Sigmoid colon (tissue), 7 donors: Measurements from ENCODE around the gene SLC38A2. TPM values are rescaled to one million over a fixed set of nuclear protein-coding genes. Genes with fewer than 3 reads are reported as not detected.

Experiments used
- DNase-seq: peaks from one replicate; pipeline ENCODE4 v3.0.0-alpha.2; 2019
- H3K27ac ChIP-seq, 4 donors: fragments of 200-600 bp; sonication (generic); one replicate each; pipeline ENCODE4 v1.5.1; 2016 to 2019; ENCODE audit warnings: mild to moderate bottlenecking in 1 of 4
- H3K27me3 ChIP-seq, 3 donors: fragments of 200-600 bp; sonication (generic); one replicate each; pipeline ENCODE4 v1.5.1; 2019; ENCODE audit warnings: mild to moderate bottlenecking in 1 of 3
- H3K36me3 ChIP-seq, 4 donors: fragments of 200-600 bp; sonication (generic); one replicate each; pipeline ENCODE4 v1.5.1; 2016 to 2019
- H3K4me1 ChIP-seq, 4 donors: fragments of 200-600 bp; sonication (generic); one replicate each; pipeline ENCODE4 v1.5.1; 2017 to 2019
- H3K4me3 ChIP-seq, 4 donors: fragments of 200-600 bp; sonication (generic); one replicate each; pipeline ENCODE4 v1.5.1; 2017 to 2019; ENCODE audit warnings: mild to moderate bottlenecking in 2 of 4, moderate library complexity in 1 of 4
- H3K9me3 ChIP-seq, 4 donors: fragments of 200-600 bp in 3 of 4; sonication (generic) in 3 of 4; one replicate each; pipeline versions ENCODE4 v1.5.1 to v1.6.1; 2013 to 2019
- CTCF ChIP-seq, 4 experiments: fragments of 450-650 bp in 3 of 4; fragments of 200-600 bp in 1 of 4; IDR thresholded peaks; one replicate each; pipeline ENCODE4 v1.5.1; 2016 to 2019; ENCODE audit warnings: antibody characterized with exemption in 4 of 4, mild to moderate bottlenecking in 3 of 4, moderate library complexity in 2 of 4
- EP300 ChIP-seq, 4 donors: sonication (generic); formaldehyde crosslinking; IDR thresholded peaks; one replicate each; pipeline ENCODE4 v1.6.1; 2017; ENCODE audit warnings: antibody characterized with exemption in 4 of 4
- POLR2A ChIP-seq, 2 donors: fragments of 450-650 bp; IDR thresholded peaks; one replicate each; pipeline ENCODE4 v1.6.1; 2016; ENCODE audit warnings: antibody characterized with exemption in 2 of 2, mild to moderate bottlenecking in 2 of 2, moderate library complexity in 2 of 2
- POLR2AphosphoS5 ChIP-seq, 4 donors: sonication (generic); formaldehyde crosslinking; IDR thresholded peaks; one replicate each; pipeline ENCODE4 v1.6.1; 2017; ENCODE audit warnings: antibody characterized with exemption in 4 of 4
- whole genome bisulfite sequencing, 2 donors: extraction: QIAGEN DNeasy Blood & Tissue Kit; methylation state at CpG; one replicate each; pipeline ENCODE4 v1.1.7; 2013; 5-methylcytosine and 5-hydroxymethylcytosine counted together
- intact Hi-C: fragments of 100-400 bp; cut with DNase I; formaldehyde crosslinking; loops from one replicate; pipeline ENCODE4 v1.15.1; 2023
- polyA plus RNA-seq, 3 donors: library from polyadenylated mRNA; stranded (reverse); fragments of 200-250 nt; gene quantifications; one replicate each; pipeline ENCODE4 v1.2.3, GENCODE V29; 2013
- total RNA-seq, 4 donors: library from RNA; depleted of rRNA; stranded (reverse); fragments of >200 nt; gene quantifications; one replicate each; pipeline ENCODE4 v1.1.0, GENCODE V29; 2016
- donor health status: healthy with polysubstance abuse.
- donor health status: Bipolar disorder and iron deficiency.
- donor health status: healthy.

The SLC38A2 gene
- total and polyA plus RNA-seq, 7 donors = 17.6 to 299 (median 234) TPM

DNA sequence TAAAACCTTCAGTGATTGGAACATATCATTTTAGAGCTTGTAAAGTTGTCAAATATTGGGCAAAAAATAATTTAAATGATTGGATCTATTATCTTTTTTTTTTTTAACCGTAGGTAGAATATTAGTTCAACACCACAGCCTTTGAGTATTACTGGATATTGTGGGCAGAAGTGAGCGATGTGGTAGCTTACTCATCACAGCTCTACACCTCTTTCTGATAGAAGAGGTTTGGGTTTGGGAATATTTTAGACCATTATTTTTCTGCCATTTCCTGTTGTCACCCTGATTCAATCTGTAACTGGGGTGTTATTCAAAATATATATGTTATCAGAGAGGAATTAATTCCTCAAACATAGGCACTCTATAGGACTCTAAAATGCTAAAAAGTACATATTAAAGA is 34.8 kb upstream of the SLC38A2 start:
- no peak overlapping the region for H3K27ac ChIP-seq
- peaks cover 0 to 35% (median 27%) of the 10 kb centered on the region in 4 donors for H3K4me1 ChIP-seq
- H3K4me3 ChIP-seq = no peak overlapping the region
- H3K9me3 ChIP-seq = no peaks in the 10 kb centered on the region
- WGBS, 2 donors = 90 to 91% methylated on average over 2 of the region's 2 CpGs
- no peaks in the 10 kb centered on the region for H3K36me3 ChIP-seq
- intact Hi-C loops = loop anchor here (5.0 kb wide), 1 partner anchor 55 kb away; no protein-coding TSS in a partner anchor
- no peak for DNase-seq
- no peaks in the 10 kb centered on the region for H3K27me3 ChIP-seq
- TF ChIP-seq POLR2A (IDR thresholded peaks at IDR 0.05) = no peak

DNA sequence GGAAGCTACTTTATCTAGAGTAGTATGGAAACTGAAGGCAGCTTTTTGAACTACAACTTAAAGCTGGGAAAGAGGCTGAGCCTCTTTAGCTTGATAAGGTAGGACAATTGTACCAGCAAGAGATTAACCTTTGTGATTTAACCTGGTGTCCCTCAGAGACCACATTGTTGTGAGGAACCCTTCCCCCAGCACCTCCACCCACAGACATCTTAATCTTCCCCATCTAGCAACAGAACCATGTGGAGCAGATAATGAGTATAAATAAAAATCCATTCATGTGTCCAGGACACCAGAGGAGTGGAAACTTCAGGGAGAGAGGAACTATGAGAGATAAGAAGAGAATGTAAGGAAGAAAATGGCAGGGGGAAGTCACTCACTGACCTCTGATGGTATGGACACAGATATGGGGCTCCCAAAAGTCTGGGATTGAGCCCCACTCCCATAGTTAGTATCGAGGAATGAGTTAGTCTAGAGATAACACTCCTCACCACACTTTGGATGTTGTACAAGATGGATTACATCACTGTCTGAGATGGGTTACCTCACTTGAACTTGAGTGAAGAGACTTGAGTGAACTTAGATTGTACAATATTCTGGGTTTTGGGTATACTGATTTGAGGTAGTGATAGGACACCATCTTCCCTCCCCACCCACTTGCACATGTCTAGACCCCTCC is 33.9 kb upstream of the SLC38A2 start:
- H3K27ac ChIP-seq = no peak overlapping the region
- H3K4me3 ChIP-seq = no peak overlapping the region
- H3K36me3 ChIP-seq = no peaks in the 10 kb centered on the region
- TF ChIP-seq EP300 (IDR thresholded peaks at IDR 0.05) (no peak), POLR2A (IDR thresholded peaks at IDR 0.05) (no peak), POLR2AphosphoS5 (IDR thresholded peaks at IDR 0.05) (no peak), CTCF (IDR thresholded peaks at IDR 0.05) (no peak)
- no peaks in the 10 kb centered on the region for H3K27me3 ChIP-seq
- intact Hi-C loops = loop anchor here (5.0 kb wide), 1 partner anchor 56 kb away; no protein-coding TSS in a partner anchor
- DNase-seq = no peak
- H3K9me3 ChIP-seq = no peaks in the 10 kb centered on the region
- H3K4me1 ChIP-seq = peaks cover 0 to 44% (median 35%) of the 10 kb centered on the region in 4 donors
- WGBS, 2 donors = 85 to 91% methylated on average over 1 of the region's 1 CpG

DNA sequence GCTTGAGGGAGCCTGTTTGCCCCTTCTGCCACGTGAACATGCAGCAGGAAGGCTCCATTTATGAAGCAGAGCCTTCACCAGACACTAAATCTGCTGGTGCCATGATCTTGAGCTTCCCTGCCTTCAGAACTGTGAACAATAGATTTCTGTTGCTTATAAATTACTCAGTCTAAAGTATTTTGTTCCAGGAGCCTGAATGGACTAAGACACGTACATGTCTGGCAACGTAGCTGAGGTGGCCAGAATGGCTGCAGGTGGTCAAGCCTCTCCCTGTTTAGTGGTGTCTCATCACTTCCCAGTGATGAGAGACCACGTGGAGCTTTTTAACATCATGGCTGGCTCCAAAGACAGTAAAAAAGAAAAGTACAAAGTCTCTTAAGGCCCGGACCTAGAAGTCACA is 32.2 kb upstream of the SLC38A2 start:
- Histone ChIP-seq H3K27ac (peak overlapping the region in 3 of 4 donors; percentile 69 to 81 (median 76)), H3K4me1 (peaks cover 0 to 55% (median 41%) of the 10 kb centered on the region in 4 donors), H3K4me3 (no peak overlapping the region), H3K36me3 (no peaks in the 10 kb centered on the region), H3K27me3 (no peaks in the 10 kb centered on the region), H3K9me3 (no peaks in the 10 kb centered on the region)
- 74 to 75% methylated on average over 5 of the region's 5 CpGs for WGBS, 2 donors
- no peak for DNase-seq
- intact Hi-C loops = loop anchor here (5.0 kb wide), 2 partner anchors 58 to 153 kb away; no protein-coding TSS in a partner anchor
- TF ChIP-seq EP300 (IDR thresholded peaks at IDR 0.05) (no peak), CTCF (IDR thresholded peaks at IDR 0.05) (no peak), POLR2A (IDR thresholded peaks at IDR 0.05) (no peak)

DNA sequence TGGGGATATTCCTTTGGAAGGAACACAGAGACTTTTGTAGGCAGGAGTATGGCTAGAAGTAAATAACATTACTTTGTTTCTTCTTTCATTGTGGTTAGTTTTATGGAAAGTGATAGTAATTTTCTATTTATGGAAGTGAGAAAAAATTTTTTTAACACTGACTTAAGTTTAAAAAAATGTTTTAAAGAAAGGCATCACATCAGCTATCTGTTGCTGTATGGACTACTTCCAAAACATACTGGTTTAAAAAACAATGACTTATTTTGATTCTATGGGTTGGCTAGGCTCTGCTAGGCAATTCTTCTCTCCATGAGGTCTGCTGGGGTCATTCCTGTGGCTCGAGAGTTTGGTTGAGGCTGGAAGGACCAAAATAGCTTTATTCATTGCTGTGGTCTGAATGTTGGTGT is 31.7 kb upstream of the SLC38A2 start:
- 60 to 79% methylated on average over 1 of the region's 1 CpG for WGBS, 2 donors
- peaks cover 0 to 51% (median 41%) of the 10 kb centered on the region in 4 donors for H3K4me1 ChIP-seq
- peak overlapping the region in 3 of 4 donors; percentile 69 to 81 (median 76) for H3K27ac ChIP-seq
- TF ChIP-seq POLR2AphosphoS5 (IDR thresholded peaks at IDR 0.05) (no peak), CTCF (IDR thresholded peaks at IDR 0.05) (no peak), POLR2A (IDR thresholded peaks at IDR 0.05) (no peak), EP300 (IDR thresholded peaks at IDR 0.05) (no peak)
- no peak for DNase-seq
- intact Hi-C loops = loop anchor here (5.0 kb wide), 1 partner anchor 153 kb away; no protein-coding TSS in a partner anchor
- no peaks in the 10 kb centered on the region for H3K36me3 ChIP-seq
- H3K9me3 ChIP-seq = no peaks in the 10 kb centered on the region
- no peak overlapping the region for H3K4me3 ChIP-seq
- H3K27me3 ChIP-seq = no peaks in the 10 kb centered on the region

GRCh38 chr12:46403719-46404070 is 31.1 kb upstream of the SLC38A2 start:
- Histone ChIP-seq H3K27ac (peak overlapping the region in 3 of 4 donors; percentile 69 to 81 (median 76)), H3K4me3 (no peak overlapping the region), H3K4me1 (peaks cover 0 to 49% (median 41%) of the 10 kb centered on the region in 4 donors), H3K36me3 (no peaks in the 10 kb centered on the region), H3K9me3 (no peaks in the 10 kb centered on the region), H3K27me3 (no peaks in the 10 kb centered on the region)
- DNase-seq = no peak
- TF ChIP-seq EP300 (IDR thresholded peaks at IDR 0.05) (no peak), POLR2AphosphoS5 (IDR thresholded peaks at IDR 0.05) (peak in 1 of 4 donors; percentile 11), POLR2A (IDR thresholded peaks at IDR 0.05) (no peak), CTCF (IDR thresholded peaks at IDR 0.05) (no peak)
- intact Hi-C loops = loop anchor here (5.0 kb wide), 1 partner anchor 154 kb away; no protein-coding TSS in a partner anchor
